LHCN-M2 (cell line): ENCODE measurements around the gene SETD6. TPM values are rescaled to one million over a fixed set of nuclear protein-coding genes. Genes with fewer than 3 reads are reported as not detected.

Experiments used
- DNase-seq: peaks from one replicate; pipeline ENCODE4 v3.0.0-alpha.2; 2012; ENCODE audit warnings: low read depth
- total RNA-seq: library from RNA; depleted of rRNA; stranded (reverse); fragments of >200 nt; gene quantifications from 2 replicates; pipeline ENCODE4 v1.2.3, GENCODE V29; 2014

The SETD6 gene
- total RNA-seq, 1 experiment from 2014 or later, result 9.9 TPM

- no peak for DNase-seq
Measured at GRCh38 chr16:58507963-58508670, 7.2 kb upstream of the SETD6 start.

GRCh38 chr16:58508671-58509251 lies 6.6 kb upstream of the SETD6 start:
- DNase-seq, result no peak

GRCh38 chr16:58509256-58510096 lies 5.8 kb upstream of the SETD6 start:
- DNase-seq, result no peak

GRCh38 chr16:58510097-58510775 lies 5.1 kb upstream of the SETD6 start:
- DNase-seq, result no peak

- DNase-seq, result no peak
Measured at GRCh38 chr16:58510776-58511628, 4.3 kb upstream of the SETD6 start.

- peak; percentile 70 for DNase-seq
Measured at GRCh38 chr16:58511933-58512815, 3.1 kb upstream of the SETD6 start.

GRCh38 chr16:58513874-58514273 lies 1.4 kb upstream of the SETD6 start:
- DNase-seq, result no peak

GRCh38 chr16:58515871-58516767 lies 802 bp downstream of the SETD6 start:
- DNase-seq, result no peak

GRCh38 chr16:58516768-58517107 lies 1.4 kb downstream of the SETD6 start:
- DNase-seq, result no peak

- DNase-seq, result no peak
Measured at GRCh38 chr16:58518083-58518979, 3.0 kb downstream of the SETD6 start.

GRCh38 chr16:58518980-58519368 lies 3.7 kb downstream of the SETD6 start:
- DNase-seq, result no peak

- DNase-seq, result no peak
Measured at GRCh38 chr16:58519707-58520106, 4.4 kb downstream of the SETD6 start.

- DNase-seq, result no peak
Measured at GRCh38 chr16:58530179-58530578, 14.9 kb downstream of the SETD6 start.

- no peak for DNase-seq
Measured at GRCh38 chr16:58532414-58532813, 17.1 kb downstream of the SETD6 start.

GRCh38 chr16:58533751-58534470 lies 18.6 kb downstream of the SETD6 start:
- DNase-seq, result no peak

GRCh38 chr16:58535100-58535499 lies 19.8 kb downstream of the SETD6 start:
- DNase-seq, result no peak

GRCh38 chr16:58536278-58536677 lies 21.0 kb downstream of the SETD6 start:
- no peak for DNase-seq
